ENCODE results near the gene FAAH.

GRCh38 chr1:46436844-46437243 lies 42.7 kb downstream of the FAAH start:
- TF ChIP-seq KAT7 (CRISPR knock-in tag; IDR thresholded peaks at IDR 0.05; ENCODE audit: borderline replicate concordance), result no peak
- no peak for TF ChIP-seq ZNF121 (CRISPR knock-in tag; IDR thresholded peaks at IDR 0.05)
- no peak for TF ChIP-seq NR1H2 (CRISPR knock-in tag; IDR thresholded peaks at IDR 0.05)
- TF ChIP-seq CTCF (IDR thresholded peaks at IDR 0.05), result no peak
- no peak for TF ChIP-seq MAX (CRISPR knock-in tag; IDR thresholded peaks at IDR 0.05)
- TF ChIP-seq GRHL2 (CRISPR knock-in tag; IDR thresholded peaks at IDR 0.05; ENCODE audit: insufficient replicate concordance, severe bottlenecking), result no peak
- TF ChIP-seq ZNF138 (CRISPR knock-in tag; conservative IDR thresholded peaks at IDR 0.05), result no peak
- TF ChIP-seq ZNF423 (CRISPR knock-in tag; IDR thresholded peaks at IDR 0.05), result no peak

All from WTC11 (cell line).